Measurements from ENCODE around the gene SLC25A18.
"Not testable (repeated sequence)": the region's sequence is repeated elsewhere in the genome, so short reads cannot be mapped to it uniquely, and the experiment has no call there.

The SLC25A18 gene

GRCh38 chr22:17562906-17563870 is at the start of gene SLC25A18:
Gene SLC25A18 (plus strand): TSS chr22:17563498. CDS start chr22:17579945, 16,447 bp downstream.
- no peak for DNase-seq

- no peak for DNase-seq
Measured at GRCh38 chr22:17513612-17514011, 49.7 kb upstream of the SLC25A18 start.

GRCh38 chr22:17514084-17514483 is 49.2 kb upstream of the SLC25A18 start:
- DNase-seq, result no peak

- no peak for DNase-seq
Measured at GRCh38 chr22:17518406-17518805, 44.9 kb upstream of the SLC25A18 start.

GRCh38 chr22:17521971-17522370 is 41.3 kb upstream of the SLC25A18 start:
- DNase-seq, result not testable (repeated sequence)

DNA sequence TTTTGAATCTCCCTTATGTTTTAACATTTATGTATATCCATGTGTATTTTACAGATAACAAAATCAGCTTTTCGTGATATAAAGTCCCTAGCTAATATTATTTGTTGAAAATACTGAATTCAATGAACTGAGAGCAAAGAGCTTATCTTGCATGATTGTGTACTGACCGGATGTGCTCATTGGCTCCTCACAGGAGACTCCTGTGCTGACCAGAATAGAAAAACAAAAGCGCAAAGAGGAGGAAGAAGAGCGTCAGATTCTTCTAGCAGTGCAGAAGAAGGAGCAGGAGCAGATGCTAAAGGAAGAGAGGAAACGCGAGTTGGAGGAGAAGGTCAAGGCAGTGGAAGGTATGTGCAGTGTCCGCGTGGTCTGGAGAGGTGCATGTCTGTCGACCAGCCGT is 39.4 kb upstream of the SLC25A18 start:
- no peak for DNase-seq

GRCh38 chr22:17536269-17536668 is 27.0 kb upstream of the SLC25A18 start:
- no peak for DNase-seq

- no peak for DNase-seq
Measured at GRCh38 chr22:17537155-17537554, 26.1 kb upstream of the SLC25A18 start.

DNA sequence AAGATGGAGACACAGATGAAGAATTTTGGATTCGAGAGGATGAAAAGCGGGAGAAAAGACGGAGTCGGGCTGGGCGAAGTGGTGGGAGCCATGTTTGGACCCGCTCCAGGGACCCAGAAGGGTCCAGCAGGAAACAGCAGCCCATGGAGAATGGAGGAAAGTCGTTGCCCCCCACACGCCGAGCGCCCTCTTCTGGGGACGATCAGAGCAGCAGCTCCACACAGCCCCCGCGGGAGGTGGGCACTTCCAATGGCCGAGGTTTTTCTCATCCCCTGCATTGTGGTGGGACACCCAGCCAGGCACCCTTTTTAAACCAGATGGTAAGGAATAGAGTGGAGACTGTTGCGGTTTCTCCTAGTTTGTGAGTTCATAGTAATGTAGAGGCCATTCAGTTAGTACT is 22.8 kb upstream of the SLC25A18 start:
- DNase-seq, result no peak

DNA sequence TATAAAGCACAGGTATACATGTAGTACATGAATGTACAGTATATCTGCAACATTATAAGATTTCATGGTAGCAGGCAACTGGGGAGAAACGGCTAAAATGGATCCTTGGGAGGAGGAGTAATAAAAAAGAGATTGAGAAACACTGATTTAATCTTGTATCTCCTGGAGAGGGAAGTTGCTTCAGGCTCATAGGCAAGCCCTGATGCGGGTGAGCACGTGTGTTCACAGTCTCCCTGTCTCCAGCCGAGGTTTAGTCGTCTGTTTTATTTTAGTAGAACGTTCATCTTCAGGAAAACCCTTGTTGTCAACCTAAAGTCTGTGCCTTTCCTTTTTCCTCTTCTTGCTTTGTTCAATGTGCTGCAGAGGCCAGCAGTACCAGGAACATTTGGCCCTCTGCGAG is 21.8 kb upstream of the SLC25A18 start:
- DNase-seq, result no peak

DNA sequence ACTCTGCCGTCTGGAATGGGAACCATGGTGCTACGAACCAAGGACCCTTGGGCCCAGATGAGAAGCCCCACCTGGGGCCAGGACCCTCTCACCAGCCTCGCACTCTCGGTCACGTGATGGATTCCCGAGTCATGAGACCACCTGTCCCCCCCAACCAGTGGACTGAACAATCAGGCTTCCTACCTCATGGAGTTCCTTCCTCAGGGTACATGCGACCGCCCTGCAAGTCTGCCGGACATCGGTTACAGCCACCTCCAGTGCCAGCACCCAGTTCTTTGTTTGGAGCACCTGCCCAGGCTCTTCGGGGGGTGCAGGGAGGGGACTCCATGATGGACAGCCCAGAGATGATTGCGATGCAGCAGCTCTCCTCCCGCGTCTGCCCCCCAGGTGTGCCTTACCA is 20.8 kb upstream of the SLC25A18 start:
- no peak for DNase-seq

DNA sequence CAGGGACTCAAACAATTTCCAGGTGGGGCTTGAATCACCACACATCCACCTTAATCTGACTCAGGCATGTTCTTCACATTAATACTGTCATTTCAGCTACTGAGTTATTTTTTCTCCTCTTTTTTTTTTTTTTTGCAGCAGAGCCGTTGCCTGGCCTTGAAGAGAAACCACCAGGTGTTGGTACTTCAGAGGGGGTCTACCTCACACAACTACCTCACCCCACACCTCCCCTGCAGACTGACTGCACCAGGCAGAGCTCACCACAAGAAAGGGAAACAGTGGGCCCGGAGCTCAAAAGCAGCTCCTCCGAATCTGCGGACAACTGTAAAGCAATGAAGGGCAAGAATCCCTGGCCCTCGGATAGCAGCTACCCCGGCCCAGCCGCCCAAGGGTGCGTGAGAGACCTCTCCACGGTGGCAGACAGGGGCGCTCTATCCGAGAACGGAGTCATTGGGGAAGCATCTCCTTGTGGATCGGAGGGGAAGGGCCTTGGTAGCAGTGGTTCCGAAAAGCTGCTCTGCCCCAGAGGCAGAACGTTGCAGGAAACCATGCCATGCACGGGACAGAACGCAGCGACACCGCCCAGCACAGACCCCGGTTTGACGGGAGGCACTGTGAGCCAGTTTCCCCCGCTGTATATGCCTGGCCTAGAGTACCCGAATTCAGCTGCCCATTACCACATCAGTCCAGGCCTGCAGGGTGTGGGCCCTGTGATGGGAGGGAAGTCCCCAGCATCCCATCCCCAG is 15.1 kb upstream of the SLC25A18 start:
- no peak for DNase-seq

- no peak for DNase-seq
Measured at GRCh38 chr22:17548756-17549035, 14.6 kb upstream of the SLC25A18 start.

GRCh38 chr22:17549183-17549582 is 14.1 kb upstream of the SLC25A18 start:
- DNase-seq, result no peak

DNA sequence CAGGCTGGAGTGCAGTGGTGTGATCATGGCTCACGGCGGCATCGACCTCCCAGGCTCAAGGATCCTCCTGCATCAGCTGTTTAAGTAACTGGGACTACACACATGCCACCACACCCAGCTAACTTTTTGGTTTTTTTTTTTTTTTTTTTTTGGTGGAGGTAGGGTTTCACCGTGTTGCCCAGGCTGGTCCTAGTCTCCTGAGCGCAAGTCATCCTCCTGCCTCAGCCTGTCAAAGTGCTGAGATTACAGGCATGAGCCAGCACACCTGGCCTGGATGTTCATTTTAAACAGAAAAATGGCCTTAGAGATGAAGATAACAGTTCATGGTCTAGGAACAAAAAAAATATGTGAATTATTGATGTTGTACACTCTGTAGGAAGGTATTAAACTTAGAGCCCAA is 13.6 kb upstream of the SLC25A18 start:
- DNase-seq, result no peak

DNA sequence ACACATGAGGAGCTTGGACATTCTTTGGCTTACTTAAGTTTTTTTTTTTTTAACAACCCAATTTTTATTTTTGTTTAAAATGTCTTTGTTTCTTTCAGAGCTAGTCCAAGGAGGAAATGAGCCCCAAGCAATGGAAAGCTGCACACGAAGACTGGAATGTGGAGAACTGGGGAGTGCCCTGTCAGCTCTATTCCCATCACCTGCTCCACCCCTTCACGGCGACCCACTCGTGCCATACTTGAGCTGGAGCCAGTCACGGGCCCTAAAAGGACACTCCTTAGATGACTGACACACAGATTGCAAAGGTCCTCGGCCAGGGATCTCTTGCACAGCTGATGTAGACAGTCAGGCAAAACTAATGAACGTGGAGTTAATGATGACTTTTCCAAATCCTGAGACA is 10.6 kb upstream of the SLC25A18 start:
- no peak for DNase-seq

DNA sequence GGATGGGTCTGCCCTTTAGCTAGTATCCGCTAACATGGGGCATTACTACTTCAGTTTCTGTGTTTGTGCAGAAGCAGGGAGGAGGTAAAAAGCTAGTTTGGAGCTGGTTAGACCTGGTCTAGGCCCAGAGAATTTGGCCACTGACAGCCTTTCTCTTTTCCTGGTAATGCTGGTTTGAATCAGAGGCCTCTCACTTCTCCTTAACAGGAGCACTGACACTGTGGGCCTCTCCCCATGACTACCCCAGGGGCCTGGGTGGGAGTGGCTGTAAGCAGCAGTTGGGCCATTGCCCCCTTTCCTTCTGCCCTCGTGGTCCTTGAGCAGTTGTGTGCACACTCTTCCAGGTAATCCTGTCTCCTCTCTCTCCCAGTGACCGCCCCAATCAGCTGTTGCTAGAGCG is 8.5 kb upstream of the SLC25A18 start:
- DNase-seq, result no peak

DNA sequence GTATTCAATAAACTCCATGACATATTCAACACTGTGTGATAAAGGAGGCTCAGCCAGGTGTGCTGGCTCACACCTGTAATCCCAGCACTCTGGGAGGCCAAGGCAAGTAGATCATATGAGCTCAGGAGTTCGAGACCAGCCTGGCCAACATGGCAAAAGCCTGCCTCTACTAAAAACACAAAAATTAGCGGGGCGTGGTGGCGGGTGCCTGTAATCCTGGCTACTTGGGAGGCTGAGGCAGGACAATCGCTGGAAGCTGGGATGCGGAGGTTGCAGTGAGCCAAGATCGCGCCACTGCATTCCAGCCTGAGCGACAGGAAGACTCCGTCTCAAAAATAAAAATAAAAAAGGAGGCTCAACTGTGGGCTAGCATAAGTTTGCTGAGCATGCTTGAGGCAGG is 4.1 kb upstream of the SLC25A18 start:
- DNase-seq, result no peak

GRCh38 chr22:17563936-17564391 is 666 bp downstream of the SLC25A18 start:
- no peak for DNase-seq

DNA sequence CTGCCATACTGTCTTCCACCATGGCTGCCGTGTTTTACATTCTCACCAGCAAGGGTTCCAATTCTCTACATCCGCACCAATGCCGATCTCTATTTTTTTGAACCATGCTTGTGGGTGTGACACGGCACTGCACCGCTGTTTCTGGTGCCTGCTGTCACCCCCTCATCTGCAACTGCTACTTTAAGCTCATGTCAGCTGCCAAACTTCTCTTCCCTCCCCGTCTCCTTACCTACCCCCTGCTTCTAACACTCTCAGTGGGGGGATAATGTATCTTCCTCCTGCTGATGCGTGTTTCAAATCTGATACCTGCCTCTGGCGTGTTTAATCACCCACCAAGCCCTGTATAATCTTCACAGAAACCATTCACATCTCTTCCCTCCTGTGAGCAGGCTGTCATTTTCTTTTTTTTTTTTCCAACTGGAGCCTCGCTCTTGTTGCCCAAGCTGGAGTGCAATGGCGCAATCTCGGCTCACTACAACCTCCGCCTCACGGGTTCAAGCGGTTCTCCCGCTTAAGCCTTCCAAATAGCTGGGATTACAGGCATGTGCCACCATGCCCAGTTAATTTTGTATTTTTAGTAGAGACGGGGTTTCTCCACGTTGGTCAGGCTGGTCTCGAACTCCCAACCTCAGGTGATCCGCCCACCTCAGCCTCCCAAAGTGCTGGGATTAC is 2.9 kb downstream of the SLC25A18 start:
- not testable (repeated sequence) for DNase-seq

- DNase-seq, result no peak
Measured at GRCh38 chr22:17566776-17567175, 3.5 kb downstream of the SLC25A18 start.

GRCh38 chr22:17569971-17570511 is 6.7 kb downstream of the SLC25A18 start:
- DNase-seq, result no peak
